ENCODE results near the gene TBCD. TPM values are rescaled to one million over a fixed set of nuclear protein-coding genes. Genes with fewer than 3 reads are reported as not detected.

The TBCD gene
- total and polyA plus RNA-seq, 9 of the 15 experiments (the other 6 are each of a cell fraction or from before 2014, with no cell fraction given), result 8.9 to 98.5 (median 28.0) TPM

DNA sequence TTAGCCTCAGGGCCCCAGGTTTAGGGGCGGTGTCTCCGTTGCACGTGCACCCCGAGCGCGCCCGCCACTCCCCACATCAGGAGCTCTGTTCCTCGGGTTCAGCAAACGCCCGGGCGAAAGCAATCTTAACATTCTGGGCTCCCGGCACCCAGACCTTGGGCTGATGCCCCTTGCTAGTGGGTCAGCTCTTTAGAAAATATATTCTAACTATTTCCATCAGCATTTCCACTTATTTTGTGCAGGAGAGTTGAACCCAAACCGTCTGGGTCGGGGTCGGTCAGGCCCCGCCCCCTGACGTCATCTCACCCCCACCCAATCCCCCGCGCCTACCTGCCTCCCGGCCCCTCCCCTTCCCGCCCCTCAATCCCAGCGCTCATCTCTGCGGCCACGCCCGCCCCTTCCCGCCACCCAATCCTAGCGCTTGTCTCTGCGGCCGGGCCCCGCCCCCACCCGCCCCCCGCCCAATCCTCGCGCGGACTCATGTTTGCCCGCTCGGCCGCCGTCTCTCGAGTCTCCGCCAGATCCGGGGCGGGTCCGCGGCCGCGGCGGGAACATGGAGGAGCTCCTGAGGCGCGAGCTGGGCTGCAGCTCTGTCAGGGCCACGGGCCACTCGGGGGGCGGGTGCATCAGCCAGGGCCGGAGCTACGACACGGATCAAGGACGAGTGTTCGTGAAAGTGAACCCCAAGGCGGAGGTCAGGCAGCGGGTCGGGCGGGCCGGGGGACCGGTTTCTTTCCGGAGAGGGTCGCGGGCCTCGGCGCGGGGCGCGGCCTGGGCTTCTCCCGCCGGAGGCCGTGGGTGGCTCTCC, 35.5 kb upstream of the TBCD start, which contains the start of gene FN3KRP (continued):
- TF ChIP-seq, protein P1, sequence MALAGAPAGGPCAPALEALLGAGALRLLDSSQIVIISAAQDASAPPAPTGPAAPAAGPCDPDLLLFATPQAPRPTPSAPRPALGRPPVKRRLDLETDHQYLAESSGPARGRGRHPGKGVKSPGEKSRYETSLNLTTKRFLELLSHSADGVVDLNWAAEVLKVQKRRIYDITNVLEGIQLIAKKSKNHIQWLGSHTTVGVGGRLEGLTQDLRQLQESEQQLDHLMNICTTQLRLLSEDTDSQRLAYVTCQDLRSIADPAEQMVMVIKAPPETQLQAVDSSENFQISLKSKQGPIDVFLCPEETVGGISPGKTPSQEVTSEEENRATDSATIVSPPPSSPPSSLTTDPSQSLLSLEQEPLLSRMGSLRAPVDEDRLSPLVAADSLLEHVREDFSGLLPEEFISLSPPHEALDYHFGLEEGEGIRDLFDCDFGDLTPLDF (CRISPR knock-in tag; IDR thresholded peaks at IDR 0.05), result peak; percentile 41; the same call in 1 of the 2 replicates
- TF ChIP-seq, protein P2, sequence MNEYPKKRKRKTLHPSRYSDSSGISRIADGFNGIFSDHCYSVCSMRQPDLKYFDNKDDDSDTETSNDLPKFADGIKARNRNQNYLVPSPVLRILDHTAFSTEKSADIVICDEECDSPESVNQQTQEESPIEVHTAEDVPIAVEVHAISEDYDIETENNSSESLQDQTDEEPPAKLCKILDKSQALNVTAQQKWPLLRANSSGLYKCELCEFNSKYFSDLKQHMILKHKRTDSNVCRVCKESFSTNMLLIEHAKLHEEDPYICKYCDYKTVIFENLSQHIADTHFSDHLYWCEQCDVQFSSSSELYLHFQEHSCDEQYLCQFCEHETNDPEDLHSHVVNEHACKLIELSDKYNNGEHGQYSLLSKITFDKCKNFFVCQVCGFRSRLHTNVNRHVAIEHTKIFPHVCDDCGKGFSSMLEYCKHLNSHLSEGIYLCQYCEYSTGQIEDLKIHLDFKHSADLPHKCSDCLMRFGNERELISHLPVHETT (CRISPR knock-in tag; conservative IDR thresholded peaks at IDR 0.05 in 1 of 2, IDR thresholded peaks at IDR 0.05 in 1 of 2), result peak in 1 of 2 experiments; percentile 62; a peak in 2 of 4 replicates
- no peak for TF ChIP-seq ZNF263 (CRISPR knock-in tag; IDR thresholded peaks at IDR 0.05; ENCODE audit: borderline replicate concordance)
- TF ChIP-seq, protein P3, sequence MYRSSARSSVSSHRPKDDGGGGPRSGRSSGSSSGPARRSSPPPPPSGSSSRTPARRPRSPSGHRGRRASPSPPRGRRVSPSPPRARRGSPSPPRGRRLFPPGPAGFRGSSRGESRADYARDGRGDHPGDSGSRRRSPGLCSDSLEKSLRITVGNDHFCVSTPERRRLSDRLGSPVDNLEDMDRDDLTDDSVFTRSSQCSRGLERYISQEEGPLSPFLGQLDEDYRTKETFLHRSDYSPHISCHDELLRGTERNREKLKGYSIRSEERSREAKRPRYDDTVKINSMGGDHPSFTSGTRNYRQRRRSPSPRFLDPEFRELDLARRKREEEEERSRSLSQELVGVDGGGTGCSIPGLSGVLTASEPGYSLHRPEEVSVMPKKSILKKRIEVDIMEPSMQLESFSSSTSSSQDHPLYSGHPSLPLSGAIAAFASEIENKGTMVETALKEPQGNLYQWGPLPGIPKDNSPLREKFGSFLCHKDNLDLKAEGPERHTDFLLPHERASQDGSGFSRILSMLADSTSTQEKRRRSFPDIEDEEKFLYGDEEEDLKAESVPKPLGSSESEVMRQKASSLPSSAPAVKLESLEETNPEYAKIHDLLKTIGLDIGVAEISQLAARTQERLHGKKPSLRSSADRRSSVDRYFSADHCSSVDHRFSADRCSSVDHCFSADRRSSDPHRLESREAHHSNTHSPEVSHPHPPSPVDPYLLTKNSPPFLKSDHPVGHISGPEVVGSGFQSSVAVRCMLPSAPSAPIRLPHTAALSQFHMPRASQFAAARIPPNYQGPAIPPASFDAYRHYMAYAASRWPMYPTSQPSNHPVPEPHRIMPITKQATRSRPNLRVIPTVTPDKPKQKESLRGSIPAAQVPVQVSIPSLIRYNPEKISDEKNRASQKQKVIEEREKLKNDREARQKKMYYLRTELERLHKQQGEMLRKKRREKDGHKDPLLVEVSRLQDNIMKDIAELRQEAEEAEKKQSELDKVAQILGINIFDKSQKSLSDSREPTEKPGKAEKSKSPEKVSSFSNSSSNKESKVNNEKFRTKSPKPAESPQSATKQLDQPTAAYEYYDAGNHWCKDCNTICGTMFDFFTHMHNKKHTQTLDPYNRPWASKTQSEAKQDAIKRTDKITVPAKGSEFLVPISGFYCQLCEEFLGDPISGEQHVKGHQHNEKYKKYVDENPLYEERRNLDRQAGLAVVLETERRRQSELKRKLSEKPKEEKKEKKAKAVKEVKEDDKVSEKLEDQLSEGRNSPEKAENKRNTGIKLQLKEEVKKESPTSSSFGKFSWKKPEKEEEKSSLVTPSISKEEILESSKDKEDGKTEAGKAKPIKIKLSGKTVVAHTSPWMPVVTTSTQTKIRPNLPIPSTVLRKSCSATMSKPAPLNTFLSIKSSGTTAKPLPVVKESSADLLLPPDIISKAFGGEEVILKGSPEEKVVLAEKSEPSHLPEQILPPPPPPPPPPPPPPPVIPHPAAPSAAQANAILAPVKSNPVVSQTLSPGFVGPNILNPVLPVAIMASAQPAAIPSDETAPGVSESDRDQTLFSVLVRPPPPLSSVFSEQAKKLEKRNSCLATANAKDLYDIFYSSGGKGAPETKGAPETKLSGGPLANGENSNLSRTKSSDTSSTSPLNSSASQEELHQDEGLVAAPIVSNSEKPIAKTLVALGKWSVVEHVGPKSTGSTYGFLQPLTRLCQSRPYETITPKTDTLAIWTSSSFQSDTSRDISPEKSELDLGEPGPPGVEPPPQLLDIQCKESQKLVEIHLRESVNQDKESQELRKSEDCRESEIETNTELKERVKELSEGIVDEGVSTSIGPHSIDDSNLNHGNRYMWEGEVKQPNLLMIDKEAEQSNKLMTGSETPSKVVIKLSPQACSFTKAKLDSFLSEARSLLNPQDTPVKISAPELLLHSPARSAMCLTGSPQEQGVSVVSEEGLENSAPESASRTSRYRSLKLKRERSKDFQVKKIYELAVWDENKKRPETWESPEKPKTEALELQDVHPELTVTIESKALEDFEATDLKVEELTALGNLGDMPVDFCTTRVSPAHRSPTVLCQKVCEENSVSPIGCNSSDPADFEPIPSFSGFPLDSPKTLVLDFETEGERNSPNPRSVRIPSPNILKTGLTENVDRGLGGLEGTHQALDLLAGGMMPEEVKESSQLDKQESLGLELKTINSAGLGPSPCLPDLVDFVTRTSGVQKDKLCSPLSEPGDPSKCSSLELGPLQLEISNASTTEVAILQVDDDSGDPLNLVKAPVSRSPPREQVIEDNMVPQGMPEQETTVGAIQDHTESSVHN (IDR thresholded peaks at IDR 0.05; ENCODE audit: borderline replicate concordance in 1 of 2, low read depth in 1 of 2), result no peak
